Astrocyte (in vitro differentiated cells and primary cell): ENCODE measurements around the gene KIF19.

Source experiments
- EZH2 ChIP-seq: IDR thresholded peaks from 2 replicates; pipeline ENCODE4 v1.6.1; 2012; ENCODE audit warnings: mild to moderate bottlenecking, low read length, inconsistent platforms; ENCODE audit not compliant: insufficient read depth
- TF ChIP-seq, protein P1 (sequence below): IDR thresholded peaks from 2 replicates; pipeline ENCODE4 v1.5.1; 2011; ENCODE audit warnings: low read depth, mild to moderate bottlenecking, inconsistent platforms, low read length, moderate library complexity; ENCODE audit not compliant: insufficient read depth

DNA sequence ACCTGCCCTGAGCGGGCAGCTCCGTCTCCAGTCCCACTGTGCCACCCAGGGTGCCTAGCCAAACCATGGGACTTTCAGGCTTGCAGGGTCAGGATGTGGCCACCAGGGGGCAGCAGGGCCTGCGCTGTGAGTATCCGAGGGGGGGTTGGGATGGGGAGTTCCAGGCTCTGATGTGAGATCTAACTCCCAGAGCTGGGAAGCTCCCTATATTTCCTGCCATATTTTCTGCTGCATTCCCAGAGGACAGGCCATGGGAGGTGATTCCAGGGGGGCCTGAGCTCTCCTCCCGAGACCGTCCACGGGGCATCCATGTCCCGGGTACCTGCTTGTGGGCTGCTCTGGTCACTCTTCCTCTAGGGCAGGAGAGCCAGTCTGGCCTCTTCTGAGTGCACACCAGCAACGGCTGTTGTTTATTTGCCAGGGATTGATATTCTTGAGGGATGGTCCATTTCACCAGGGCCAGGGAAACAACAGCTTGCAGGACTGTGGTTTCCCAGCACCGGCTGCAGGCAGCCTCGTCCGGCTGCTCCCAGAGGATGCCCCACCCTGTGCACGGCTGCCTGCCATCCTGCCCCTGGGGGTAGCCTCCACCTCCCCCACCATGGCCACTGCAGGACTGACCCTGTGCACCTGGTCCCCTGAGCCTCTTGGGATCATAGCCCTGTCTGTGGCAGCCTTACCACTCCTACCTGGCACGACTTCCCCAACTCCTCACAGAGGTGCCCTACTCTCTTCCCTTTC, 42.5 kb downstream of the KIF19 start:
- TF ChIP-seq, protein P1, sequence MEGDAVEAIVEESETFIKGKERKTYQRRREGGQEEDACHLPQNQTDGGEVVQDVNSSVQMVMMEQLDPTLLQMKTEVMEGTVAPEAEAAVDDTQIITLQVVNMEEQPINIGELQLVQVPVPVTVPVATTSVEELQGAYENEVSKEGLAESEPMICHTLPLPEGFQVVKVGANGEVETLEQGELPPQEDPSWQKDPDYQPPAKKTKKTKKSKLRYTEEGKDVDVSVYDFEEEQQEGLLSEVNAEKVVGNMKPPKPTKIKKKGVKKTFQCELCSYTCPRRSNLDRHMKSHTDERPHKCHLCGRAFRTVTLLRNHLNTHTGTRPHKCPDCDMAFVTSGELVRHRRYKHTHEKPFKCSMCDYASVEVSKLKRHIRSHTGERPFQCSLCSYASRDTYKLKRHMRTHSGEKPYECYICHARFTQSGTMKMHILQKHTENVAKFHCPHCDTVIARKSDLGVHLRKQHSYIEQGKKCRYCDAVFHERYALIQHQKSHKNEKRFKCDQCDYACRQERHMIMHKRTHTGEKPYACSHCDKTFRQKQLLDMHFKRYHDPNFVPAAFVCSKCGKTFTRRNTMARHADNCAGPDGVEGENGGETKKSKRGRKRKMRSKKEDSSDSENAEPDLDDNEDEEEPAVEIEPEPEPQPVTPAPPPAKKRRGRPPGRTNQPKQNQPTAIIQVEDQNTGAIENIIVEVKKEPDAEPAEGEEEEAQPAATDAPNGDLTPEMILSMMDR = peak; percentile 63
- no peak for TF ChIP-seq EZH2
